Keratinocyte (primary cell): ENCODE measurements around the gene LRRIQ1. TPM values are rescaled to one million over a fixed set of nuclear protein-coding genes. Genes with fewer than 3 reads are reported as not detected.

Source experiments
- DNase-seq: peaks from one replicate; pipeline ENCODE4 v3.0.0-alpha.2; 2011; ENCODE audit warnings: low read depth, missing footprints, low spot score
- FAIRE-seq: peaks from 2 replicates; lab custom pipeline; 2011; peaks lifted over from hg19 to GRCh38; lab: Jason Lieb, UNC
- H2AFZ ChIP-seq: 2 replicates; pipeline ENCODE4 v1.6.0; 2012; ENCODE audit warnings: low read length, control low read depth, inconsistent platforms; ENCODE audit not compliant: control insufficient read depth
- H3K27ac ChIP-seq: 2 replicates; pipeline ENCODE4 v1.5.1; 2011; ENCODE audit warnings: low read length; ENCODE audit not compliant: control insufficient read depth, insufficient read depth
- H3K27me3 ChIP-seq: 3 replicates; pipeline ENCODE4 v1.6.0; 2011; ENCODE audit warnings: low read length; ENCODE audit not compliant: control insufficient read depth, insufficient read depth; ENCODE audit errors: extremely low read depth
- H3K36me3 ChIP-seq, 2 experiments: 2 replicates in 1 of 2; 3 replicates in 1 of 2; pipeline ENCODE4 v1.5.1; 2011; ENCODE audit warnings: low read length in 2 of 2, mild to moderate bottlenecking in 1 of 2; ENCODE audit not compliant: control insufficient read depth in 2 of 2, insufficient read depth in 2 of 2; ENCODE audit errors: extremely low read depth in 1 of 2
- H3K4me1 ChIP-seq: 3 replicates; pipeline ENCODE4 v1.5.1; 2011; ENCODE audit warnings: low read length; ENCODE audit not compliant: control insufficient read depth, insufficient read depth; ENCODE audit errors: extremely low read depth
- H3K4me2 ChIP-seq: 3 replicates; pipeline ENCODE4 v1.6.0; 2011; ENCODE audit warnings: low read depth, low read length; ENCODE audit not compliant: control insufficient read depth, insufficient read depth; ENCODE audit errors: extremely low read depth
- H3K4me3 ChIP-seq, 3 experiments: fragments of 200-600 bp in 1 of 3; sonication (generic) in 1 of 3; 2 replicates in 2 of 3; 3 replicates in 1 of 3; pipeline ENCODE4 v1.5.1; 2011 to 2016; ENCODE audit warnings: low read length in 3 of 3, mild to moderate bottlenecking in 3 of 3, control low read depth in 2 of 3, inconsistent platforms in 1 of 3, low read depth in 1 of 3, mixed read lengths in 1 of 3, mixed run types in 1 of 3, moderate library complexity in 1 of 3; ENCODE audit not compliant: control insufficient read depth in 2 of 3, insufficient read depth in 2 of 3; ENCODE audit errors: extremely low read depth in 1 of 3
- H3K79me2 ChIP-seq: 2 replicates; pipeline ENCODE4 v1.6.0; 2012; ENCODE audit warnings: low read length; ENCODE audit not compliant: control insufficient read depth, insufficient read depth
- H3K9ac ChIP-seq: 3 replicates; pipeline ENCODE4 v1.6.0; 2011; ENCODE audit warnings: low read length; ENCODE audit not compliant: control insufficient read depth, insufficient read depth; ENCODE audit errors: extremely low read depth
- H3K9me1 ChIP-seq: 3 replicates; pipeline ENCODE4 v1.6.0; 2011; ENCODE audit warnings: low read length; ENCODE audit not compliant: control insufficient read depth, insufficient read depth; ENCODE audit errors: extremely low read depth
- H3K9me3 ChIP-seq: 2 replicates; pipeline ENCODE4 v1.5.1; 2012; ENCODE audit warnings: low read depth, low read length; ENCODE audit not compliant: control insufficient read depth
- H4K20me1 ChIP-seq: 3 replicates; pipeline ENCODE4 v1.6.0; 2011; ENCODE audit warnings: low read length; ENCODE audit not compliant: control insufficient read depth, insufficient read depth; ENCODE audit errors: extremely low read depth
- EZH2 ChIP-seq: IDR thresholded peaks from one replicate; pipeline ENCODE4 v1.6.1; 2012; ENCODE audit warnings: inconsistent platforms, mild to moderate bottlenecking, low read length, moderate library complexity
- dilution Hi-C: fragments of 300-500 bp; cut with MboI; formaldehyde crosslinking; loops from one replicate; pipeline ENCODE4 v1.7.0; 2020; ENCODE audit warnings: low sequenced_read_pairs; ENCODE audit not compliant: extremely low pct_ligation_motif_present
- polyA plus RNA-seq, 5 experiments: library from polyadenylated mRNA; depleted of rRNA in 3 of 5; stranded (reverse) in 3 of 5; stranded (forward) in 1 of 5; unstranded in 1 of 5; fragments of >200 nt; gene quantifications; 1 replicate in 1 of 5; 2 replicates in 3 of 5; 3 replicates in 1 of 5; pipeline versions ENCODE4 v1.2.1 to v1.2.3, GENCODE V29; 2011 to 2012; ENCODE audit warnings: missing spikeins in 2 of 5, low read depth in 1 of 5, low replicate concordance in 1 of 5
- TF ChIP-seq, protein P1 (sequence below), 3 experiments: IDR thresholded peaks in 1 of 3; conservative IDR thresholded peaks in 1 of 3; optimal IDR thresholded peaks in 1 of 3; 2 replicates in 2 of 3; 3 replicates in 1 of 3; pipeline versions ENCODE3 to v1.5.1; 2011; ENCODE audit warnings: low read length in 3 of 3, mild to moderate bottlenecking in 3 of 3, moderate library complexity in 2 of 3, control low read depth in 1 of 3, inconsistent platforms in 1 of 3; ENCODE audit not compliant: insufficient read depth in 2 of 3; ENCODE audit errors: extremely low read depth in 1 of 3

Gene LRRIQ1
- polyA plus RNA-seq, 1 donor (not counting 4 experiments of a cell fraction or from before 2014, with no cell fraction given), result 0.84 TPM

GRCh38 chr12:85225501-85225900 is 189.3 kb downstream of the LRRIQ1 start:
- H3K79me2 ChIP-seq, result no peaks in the 10 kb centered on the region
- no peak overlapping the region for H3K9ac ChIP-seq
- no peak for DNase-seq
- no peaks in the 10 kb centered on the region for H4K20me1 ChIP-seq
- no peak overlapping the region for H3K27ac ChIP-seq
- H3K4me3 ChIP-seq, result no peak overlapping the region
- FAIRE-seq, result no peak
- no peaks in the 10 kb centered on the region for H3K36me3 ChIP-seq
- H3K4me1 ChIP-seq, result no peaks in the 10 kb centered on the region
- no peak for TF ChIP-seq EZH2
- TF ChIP-seq, protein P1, sequence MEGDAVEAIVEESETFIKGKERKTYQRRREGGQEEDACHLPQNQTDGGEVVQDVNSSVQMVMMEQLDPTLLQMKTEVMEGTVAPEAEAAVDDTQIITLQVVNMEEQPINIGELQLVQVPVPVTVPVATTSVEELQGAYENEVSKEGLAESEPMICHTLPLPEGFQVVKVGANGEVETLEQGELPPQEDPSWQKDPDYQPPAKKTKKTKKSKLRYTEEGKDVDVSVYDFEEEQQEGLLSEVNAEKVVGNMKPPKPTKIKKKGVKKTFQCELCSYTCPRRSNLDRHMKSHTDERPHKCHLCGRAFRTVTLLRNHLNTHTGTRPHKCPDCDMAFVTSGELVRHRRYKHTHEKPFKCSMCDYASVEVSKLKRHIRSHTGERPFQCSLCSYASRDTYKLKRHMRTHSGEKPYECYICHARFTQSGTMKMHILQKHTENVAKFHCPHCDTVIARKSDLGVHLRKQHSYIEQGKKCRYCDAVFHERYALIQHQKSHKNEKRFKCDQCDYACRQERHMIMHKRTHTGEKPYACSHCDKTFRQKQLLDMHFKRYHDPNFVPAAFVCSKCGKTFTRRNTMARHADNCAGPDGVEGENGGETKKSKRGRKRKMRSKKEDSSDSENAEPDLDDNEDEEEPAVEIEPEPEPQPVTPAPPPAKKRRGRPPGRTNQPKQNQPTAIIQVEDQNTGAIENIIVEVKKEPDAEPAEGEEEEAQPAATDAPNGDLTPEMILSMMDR (optimal IDR thresholded peaks at IDR 0.05 in 1 of 3, IDR thresholded peaks at IDR 0.05 in 1 of 3, conservative IDR thresholded peaks at IDR 0.05 in 1 of 3; ENCODE audit: extremely low read depth in 1 of 3, insufficient read depth in 2 of 3, low read length in 3 of 3), result no peak
- no peak overlapping the region for H2AFZ ChIP-seq
- no peaks in the 10 kb centered on the region for H3K27me3 ChIP-seq
- H3K4me2 ChIP-seq, result no peak overlapping the region
- dilution Hi-C loops, result no loop called here
- H3K9me3 ChIP-seq, result no peaks in the 10 kb centered on the region
- no peaks in the 10 kb centered on the region for H3K9me1 ChIP-seq

GRCh38 chr12:85237327-85237726 is 201.2 kb downstream of the LRRIQ1 start:
- Histone ChIP-seq H3K36me3 (no peaks in the 10 kb centered on the region), H3K4me2 (no peak overlapping the region), H3K27ac (no peak overlapping the region), H2AFZ (no peak overlapping the region), H3K79me2 (no peaks in the 10 kb centered on the region), H3K9me3 (no peaks in the 10 kb centered on the region), H3K9ac (no peak overlapping the region), H3K4me1 (no peaks in the 10 kb centered on the region), H3K27me3 (no peaks in the 10 kb centered on the region), H4K20me1 (no peaks in the 10 kb centered on the region), H3K9me1 (no peaks in the 10 kb centered on the region), H3K4me3 (no peak overlapping the region)
- FAIRE-seq (no peak), DNase-seq (no peak)
- dilution Hi-C loops, result no loop called here
- no peak for TF ChIP-seq EZH2
- TF ChIP-seq, protein P1 (optimal IDR thresholded peaks at IDR 0.05 in 1 of 3, IDR thresholded peaks at IDR 0.05 in 1 of 3, conservative IDR thresholded peaks at IDR 0.05 in 1 of 3; ENCODE audit: extremely low read depth in 1 of 3, insufficient read depth in 2 of 3, low read length in 3 of 3), result no peak
